ENCODE results near the gene ZNF428. TPM values are rescaled to one million over a fixed set of nuclear protein-coding genes. Genes with fewer than 3 reads are reported as not detected.

The ZNF428 gene
- total and polyA plus RNA-seq, 4 donors: 6.5 to 22.1 (median 14.4) TPM

GRCh38 chr19:43662487-43662886 is 43.1 kb upstream of the ZNF428 start:
- DNase-seq (ENCODE audit: low spot score): no peak
- Histone ChIP-seq H3K27ac (ENCODE audit: low read depth in 1 of 2, low read length in 2 of 2) (no peak overlapping the region), H3K9me3 (ENCODE audit: control insufficient read depth in 4 of 4, low read length in 3 of 4) (peaks cover 0 to 7% (median 5%) of the 10 kb centered on the region in 4 donors), H3K9ac (ENCODE audit: low read depth in 1 of 2, low read length in 2 of 2) (no peak overlapping the region), H3K4me3 (ENCODE audit: low read depth in 1 of 3, low read length in 3 of 3) (no peak overlapping the region), H3K27me3 (ENCODE audit: control insufficient read depth in 4 of 4, insufficient read depth in 4 of 4, low read length in 3 of 4) (peaks cover 0 to 5% (median 0%) of the 10 kb centered on the region in 4 donors), H3K36me3 (ENCODE audit: control insufficient read depth in 4 of 4, insufficient read depth in 3 of 4, low read depth in 1 of 4, low read length in 3 of 4) (peaks cover 0 to 5% (median 1%) of the 10 kb centered on the region in 4 donors), H3K4me1 (ENCODE audit: control insufficient read depth in 4 of 4, insufficient read depth in 4 of 4, low read length in 3 of 4) (peaks cover under 1 to 2% (median 1%) of the 10 kb centered on the region in 4 donors)
- 86% methylated on average over 6 of the region's 6 CpGs for WGBS
- TF ChIP-seq CTCF (IDR thresholded peaks at IDR 0.05; ENCODE audit: low read depth, low read length, missing input control) (peak; percentile 12), RAD21 (IDR thresholded peaks at IDR 0.05) (peak; percentile 19 to 55)
- TF ChIP-seq, protein P1, sequence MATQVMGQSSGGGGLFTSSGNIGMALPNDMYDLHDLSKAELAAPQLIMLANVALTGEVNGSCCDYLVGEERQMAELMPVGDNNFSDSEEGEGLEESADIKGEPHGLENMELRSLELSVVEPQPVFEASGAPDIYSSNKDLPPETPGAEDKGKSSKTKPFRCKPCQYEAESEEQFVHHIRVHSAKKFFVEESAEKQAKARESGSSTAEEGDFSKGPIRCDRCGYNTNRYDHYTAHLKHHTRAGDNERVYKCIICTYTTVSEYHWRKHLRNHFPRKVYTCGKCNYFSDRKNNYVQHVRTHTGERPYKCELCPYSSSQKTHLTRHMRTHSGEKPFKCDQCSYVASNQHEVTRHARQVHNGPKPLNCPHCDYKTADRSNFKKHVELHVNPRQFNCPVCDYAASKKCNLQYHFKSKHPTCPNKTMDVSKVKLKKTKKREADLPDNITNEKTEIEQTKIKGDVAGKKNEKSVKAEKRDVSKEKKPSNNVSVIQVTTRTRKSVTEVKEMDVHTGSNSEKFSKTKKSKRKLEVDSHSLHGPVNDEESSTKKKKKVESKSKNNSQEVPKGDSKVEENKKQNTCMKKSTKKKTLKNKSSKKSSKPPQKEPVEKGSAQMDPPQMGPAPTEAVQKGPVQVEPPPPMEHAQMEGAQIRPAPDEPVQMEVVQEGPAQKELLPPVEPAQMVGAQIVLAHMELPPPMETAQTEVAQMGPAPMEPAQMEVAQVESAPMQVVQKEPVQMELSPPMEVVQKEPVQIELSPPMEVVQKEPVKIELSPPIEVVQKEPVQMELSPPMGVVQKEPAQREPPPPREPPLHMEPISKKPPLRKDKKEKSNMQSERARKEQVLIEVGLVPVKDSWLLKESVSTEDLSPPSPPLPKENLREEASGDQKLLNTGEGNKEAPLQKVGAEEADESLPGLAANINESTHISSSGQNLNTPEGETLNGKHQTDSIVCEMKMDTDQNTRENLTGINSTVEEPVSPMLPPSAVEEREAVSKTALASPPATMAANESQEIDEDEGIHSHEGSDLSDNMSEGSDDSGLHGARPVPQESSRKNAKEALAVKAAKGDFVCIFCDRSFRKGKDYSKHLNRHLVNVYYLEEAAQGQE (IDR thresholded peaks at IDR 0.05): no peak

- Histone ChIP-seq H3K4me1 (ENCODE audit: control insufficient read depth in 4 of 4, insufficient read depth in 4 of 4, low read length in 3 of 4) (no peaks in the 10 kb centered on the region), H3K36me3 (ENCODE audit: control insufficient read depth in 4 of 4, insufficient read depth in 3 of 4, low read depth in 1 of 4, low read length in 3 of 4) (peaks cover 0 to 5% (median 2%) of the 10 kb centered on the region in 4 donors), H3K27ac (ENCODE audit: low read depth in 1 of 2, low read length in 2 of 2) (no peak overlapping the region)
Observed at GRCh38 chr19:43660971-43661360, 41.5 kb upstream of the ZNF428 start.

More at GRCh38 chr19:43660971-43661360, 41.5 kb upstream of the ZNF428 start:
- WGBS: 95% methylated on average over 6 of the region's 6 CpGs
- Histone ChIP-seq H3K4me3 (ENCODE audit: low read depth in 1 of 3, low read length in 3 of 3) (no peak overlapping the region), H3K9me3 (ENCODE audit: control insufficient read depth in 4 of 4, low read length in 3 of 4) (peaks cover 0 to 7% (median 5%) of the 10 kb centered on the region in 4 donors), H3K9ac (ENCODE audit: low read depth in 1 of 2, low read length in 2 of 2) (no peak overlapping the region), H3K27me3 (ENCODE audit: control insufficient read depth in 4 of 4, insufficient read depth in 4 of 4, low read length in 3 of 4) (no peaks in the 10 kb centered on the region)
- TF ChIP-seq, protein P1 (IDR thresholded peaks at IDR 0.05): no peak
- TF ChIP-seq HNF4G (IDR thresholded peaks at IDR 0.05): no peak
- DNase-seq (ENCODE audit: low spot score): no peak
